A549 (cell line): ENCODE data around the gene ARID5A. TPM values are rescaled to one million over a fixed set of nuclear protein-coding genes. Genes with fewer than 3 reads are reported as not detected.

Experiments used
- ATAC-seq, 2 experiments: fragments of 200-7000 bp in 1 of 2; fragments of >200 bp in 1 of 2; cut with Nextera tagmentation in 1 of 2; cut with Tn5 transposase in 1 of 2; 3 replicates each; pipeline versions ENCODE4 v1.8.0 to v1.9.1; 2018 to 2020; ENCODE audit warnings: mild to moderate bottlenecking in 1 of 2, moderate library complexity in 1 of 2
- CTCF ChIA-PET: fragments of 300-600 bp; sonication (Branson Sonifier 250); formaldehyde crosslinking; extraction: SDS; loops from one replicate; lab custom pipeline; 2021; ENCODE audit warnings: antibody characterized with exemption, inconsistent platforms; lab: Yijun Ruan, JAX
- POLR2A ChIA-PET: fragments of 350-600 bp; formaldehyde crosslinking; extraction: SDS; loops from one replicate; lab custom pipeline; 2021; ENCODE audit warnings: antibody characterized with exemption, inconsistent platforms; lab: Yijun Ruan, JAX
- DNase-seq, 2 experiments: peaks; one replicate each; pipeline versions ENCODE4 v3.0.0 to v3.0.0-alpha.2; 2011 to 2016; ENCODE audit warnings: low read depth in 1 of 2, low spot score in 1 of 2
- FAIRE-seq: peaks from 2 replicates; lab custom pipeline; 2011; peaks lifted over from hg19 to GRCh38; lab: Jason Lieb, UNC
- H3K27ac ChIP-seq, 2 experiments: fragments of >200 bp; sonication (Bioruptor Twin); formaldehyde crosslinking; 3 replicates each; pipeline ENCODE4 v1.5.1; 2016 to 2017
- H3K4me1 ChIP-seq: fragments of >200 bp; sonication (Bioruptor Twin); formaldehyde crosslinking; 3 replicates; pipeline ENCODE4 v1.6.1; 2016
- H3K4me2 ChIP-seq: fragments of >200 bp; sonication (Bioruptor Twin); formaldehyde crosslinking; 3 replicates; pipeline ENCODE4 v1.6.1; 2016
- H3K4me3 ChIP-seq: fragments of >200 bp; sonication (Bioruptor Twin); formaldehyde crosslinking; 3 replicates; pipeline ENCODE4 v1.5.1; 2016
- H3K9me3 ChIP-seq: fragments of >200 bp; sonication (Bioruptor Twin); formaldehyde crosslinking; 3 replicates; pipeline ENCODE4 v1.6.1; 2016
- CBX2 ChIP-seq: fragments of 200-600 bp; sonication (generic); IDR thresholded peaks from 2 replicates; pipeline ENCODE4 v1.6.1; 2016; ENCODE audit warnings: low read depth, mild to moderate bottlenecking, borderline replicate concordance
- ESRRA ChIP-seq: fragments of 150-350 bp; IDR thresholded peaks from 2 replicates; pipeline ENCODE4 v1.6.1; 2014; ENCODE audit warnings: mild to moderate bottlenecking, low read length, borderline replicate concordance
- FOSB ChIP-seq: fragments of 250-450 bp; sonication (Bioruptor Pico); IDR thresholded peaks from 2 replicates; pipeline ENCODE4 v1.5.0; 2020; ENCODE audit warnings: mild to moderate bottlenecking, moderate library complexity
- HDAC2 ChIP-seq: fragments of 200-600 bp; sonication (generic); IDR thresholded peaks from 2 replicates; pipeline ENCODE4 v1.6.1; 2016
- HOXB13 ChIP-seq: fragments of 250-450 bp; sonication (Bioruptor Pico); IDR thresholded peaks from 2 replicates; pipeline ENCODE4 v1.5.0; 2020; ENCODE audit warnings: low read depth, mild to moderate bottlenecking, moderate library complexity
- MAFK ChIP-seq: fragments of 450-650 bp; IDR thresholded peaks from 2 replicates; pipeline ENCODE4 v1.6.1; 2014; ENCODE audit not compliant: partially characterized antibody
- NFE2L2 ChIP-seq: fragments of 150-350 bp; conservative IDR thresholded peaks from 2 replicates; pipeline ENCODE4 v1.6.1; 2014; ENCODE audit warnings: low read length
- NR3C1 ChIP-seq: fragments of >200 bp; sonication (Bioruptor Twin); formaldehyde crosslinking; IDR thresholded peaks from 3 replicates; pipeline ENCODE4 v1.6.1; 2017
- PHF8 ChIP-seq: fragments of 200-600 bp; sonication (generic); IDR thresholded peaks from 2 replicates; pipeline ENCODE4 v1.6.1; 2016; ENCODE audit warnings: low read depth, mild to moderate bottlenecking, antibody characterized with exemption, moderate library complexity, borderline replicate concordance
- POLR2A ChIP-seq: IDR thresholded peaks from 2 replicates; pipeline ENCODE4 v1.6.1; 2012; ENCODE audit warnings: mild to moderate bottlenecking, low read length
- RAD21 ChIP-seq, 2 experiments: fragments of >200 bp in 1 of 2; sonication (Bioruptor Twin) in 1 of 2; formaldehyde crosslinking in 1 of 2; IDR thresholded peaks in 1 of 2; conservative IDR thresholded peaks in 1 of 2; 2 replicates in 1 of 2; 3 replicates in 1 of 2; pipeline ENCODE4 v1.6.1; 2012 to 2018; ENCODE audit warnings: inconsistent platforms in 1 of 2
- RARB ChIP-seq: fragments of 250-450 bp; sonication (Bioruptor Pico); IDR thresholded peaks from 2 replicates; pipeline ENCODE4 v1.8.0; 2021; ENCODE audit warnings: mild to moderate bottlenecking, moderate library complexity
- TP53 ChIP-seq: fragments of 250-450 bp; sonication (Bioruptor Pico); IDR thresholded peaks from 2 replicates; pipeline ENCODE4 v1.5.0; 2021; ENCODE audit warnings: mild to moderate bottlenecking, moderate library complexity
- ZSCAN20 ChIP-seq: fragments of 250-450 bp; sonication (Bioruptor Pico); IDR thresholded peaks from 2 replicates; pipeline ENCODE4 v1.8.0; 2022; ENCODE audit warnings: mild to moderate bottlenecking, moderate library complexity
- WGBS: methylation state at CpG from one replicate; pipeline ENCODE4 v1.1.6; 2017; ENCODE audit errors: missing lambda C conversion rate; 5-methylcytosine and 5-hydroxymethylcytosine counted together
- polyA plus RNA-seq, 4 experiments: library from polyadenylated mRNA; depleted of rRNA in 3 of 4; stranded (reverse); fragments of >200 nt; fragmentation: RNase III in 1 of 4; extraction: RNeasy Plus Mini Kit Qiagen cat#74134 plus additional on column Dnase treatment in 1 of 4; gene quantifications; 2 replicates in 3 of 4; 3 replicates in 1 of 4; pipeline ENCODE4 v1.2.3, GENCODE V29; 2011 to 2017
- TF ChIP-seq, protein P1 (sequence below): fragments of >200 bp; sonication (Bioruptor Twin); formaldehyde crosslinking; IDR thresholded peaks from 3 replicates; pipeline ENCODE4 v1.5.1; 2016
- TF ChIP-seq, protein P2 (sequence below): fragments of 150-350 bp; IDR thresholded peaks from 2 replicates; pipeline ENCODE4 v1.6.1; 2014; ENCODE audit warnings: low read depth, mild to moderate bottlenecking, low read length
- TF ChIP-seq, protein P3 (sequence below): IDR thresholded peaks from 2 replicates; pipeline ENCODE4 v1.6.1; 2012; ENCODE audit warnings: low read depth, borderline replicate concordance
- TF ChIP-seq, protein P4 (sequence below): fragments of 450-650 bp; IDR thresholded peaks from 2 replicates; pipeline ENCODE4 v1.6.1; 2014; ENCODE audit warnings: antibody characterized with exemption

ARID5A gene
- polyA plus RNA-seq, 2 of the 4 experiments (the other 2 are of a cell fraction) = 1.2 to 4.4 TPM

DNA sequence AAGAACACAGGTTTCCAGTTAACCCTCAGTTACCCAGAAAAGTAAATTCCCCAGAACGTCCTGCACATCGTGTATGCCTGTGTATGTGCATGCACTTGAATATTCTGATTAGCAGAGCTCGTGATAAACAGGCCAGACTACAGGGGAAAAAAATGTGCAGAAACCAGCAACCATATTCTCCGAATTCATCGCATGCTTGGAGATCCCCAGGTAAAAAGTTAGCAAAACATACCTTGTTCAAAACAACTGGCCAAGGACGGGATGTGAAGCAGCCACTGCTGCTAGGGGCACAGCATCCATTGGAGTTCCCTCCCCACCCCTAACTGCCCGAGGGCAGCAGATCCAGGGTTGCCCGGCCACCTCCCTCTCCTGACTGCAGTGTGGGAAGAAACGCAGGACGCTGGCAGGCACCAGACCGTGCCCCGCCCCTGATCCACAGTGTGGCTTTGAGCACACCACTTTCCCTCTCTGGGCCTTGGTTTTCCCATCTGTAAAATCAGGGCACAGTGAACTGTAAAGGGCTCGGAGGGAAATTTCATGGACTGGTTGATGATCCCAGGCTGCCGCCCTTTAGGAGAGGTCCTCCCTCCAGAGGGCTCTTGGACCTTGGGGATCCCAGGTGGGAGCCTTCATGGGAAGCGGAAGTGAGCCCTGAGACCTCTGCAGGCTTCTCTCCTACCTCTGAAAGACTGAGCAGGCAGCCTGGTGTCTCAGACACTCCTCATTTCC lies 11.9 kb upstream of the ARID5A start:
- Histone ChIP-seq H3K4me1 (no peaks in the 10 kb centered on the region), H3K4me2 (no peak overlapping the region), H3K4me3 (no peak overlapping the region), H3K9me3 (0 out of 3 replicates have a peak, but pooled peaks cover 3% of the 10 kb centered on the region), H3K27ac (no peak overlapping the region)
- no peak; a peak in 1 of 6 replicates for ATAC-seq
- TF ChIP-seq, protein P1, sequence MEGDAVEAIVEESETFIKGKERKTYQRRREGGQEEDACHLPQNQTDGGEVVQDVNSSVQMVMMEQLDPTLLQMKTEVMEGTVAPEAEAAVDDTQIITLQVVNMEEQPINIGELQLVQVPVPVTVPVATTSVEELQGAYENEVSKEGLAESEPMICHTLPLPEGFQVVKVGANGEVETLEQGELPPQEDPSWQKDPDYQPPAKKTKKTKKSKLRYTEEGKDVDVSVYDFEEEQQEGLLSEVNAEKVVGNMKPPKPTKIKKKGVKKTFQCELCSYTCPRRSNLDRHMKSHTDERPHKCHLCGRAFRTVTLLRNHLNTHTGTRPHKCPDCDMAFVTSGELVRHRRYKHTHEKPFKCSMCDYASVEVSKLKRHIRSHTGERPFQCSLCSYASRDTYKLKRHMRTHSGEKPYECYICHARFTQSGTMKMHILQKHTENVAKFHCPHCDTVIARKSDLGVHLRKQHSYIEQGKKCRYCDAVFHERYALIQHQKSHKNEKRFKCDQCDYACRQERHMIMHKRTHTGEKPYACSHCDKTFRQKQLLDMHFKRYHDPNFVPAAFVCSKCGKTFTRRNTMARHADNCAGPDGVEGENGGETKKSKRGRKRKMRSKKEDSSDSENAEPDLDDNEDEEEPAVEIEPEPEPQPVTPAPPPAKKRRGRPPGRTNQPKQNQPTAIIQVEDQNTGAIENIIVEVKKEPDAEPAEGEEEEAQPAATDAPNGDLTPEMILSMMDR = no peak
- TF ChIP-seq, protein P2, sequence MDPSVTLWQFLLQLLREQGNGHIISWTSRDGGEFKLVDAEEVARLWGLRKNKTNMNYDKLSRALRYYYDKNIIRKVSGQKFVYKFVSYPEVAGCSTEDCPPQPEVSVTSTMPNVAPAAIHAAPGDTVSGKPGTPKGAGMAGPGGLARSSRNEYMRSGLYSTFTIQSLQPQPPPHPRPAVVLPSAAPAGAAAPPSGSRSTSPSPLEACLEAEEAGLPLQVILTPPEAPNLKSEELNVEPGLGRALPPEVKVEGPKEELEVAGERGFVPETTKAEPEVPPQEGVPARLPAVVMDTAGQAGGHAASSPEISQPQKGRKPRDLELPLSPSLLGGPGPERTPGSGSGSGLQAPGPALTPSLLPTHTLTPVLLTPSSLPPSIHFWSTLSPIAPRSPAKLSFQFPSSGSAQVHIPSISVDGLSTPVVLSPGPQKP = no peak
- ChIA-PET POLR2A (no interaction called here), CTCF (interaction anchor here (8.4 kb wide), 1 partner anchor 15 kb away, joined by 63 read pairs; no protein-coding TSS in a partner anchor)
- no peak for DNase-seq
- no peak for FAIRE-seq
- WGBS = 52% methylated on average over 14 of the region's 15 CpGs

DNA sequence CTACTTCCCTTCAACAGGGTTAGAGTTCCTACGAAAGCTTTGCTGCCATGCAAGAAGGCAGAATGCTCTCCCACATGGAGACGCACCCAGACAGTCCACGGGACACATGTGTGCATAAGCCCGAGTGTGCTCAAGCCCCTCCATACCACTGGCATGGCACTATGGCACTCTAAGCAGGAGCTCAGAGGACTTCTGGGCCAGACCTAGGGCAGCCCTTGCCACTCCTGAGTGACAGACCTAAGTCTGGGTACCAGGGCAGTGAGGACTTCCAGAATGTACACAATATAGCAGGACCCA lies 11.4 kb upstream of the ARID5A start:
- ChIA-PET POLR2A (no interaction called here), CTCF (interaction anchor here (0.7 to 8.4 kb wide), 3 partner anchors 15 to 101 kb away, joined by 4 to 63 read pairs (median 7); no protein-coding TSS in a partner anchor)
- TF ChIP-seq PHF8 (no peak), TP53 (CRISPR knock-in tag) (no peak), NFE2L2 (no peak), RAD21 (conservative IDR thresholded peaks at IDR 0.05 in 1 of 2, IDR thresholded peaks at IDR 0.05 in 1 of 2) (no peak), ZSCAN20 (CRISPR knock-in tag) (no peak), RARB (no peak), ESRRA (no peak)
- TF ChIP-seq, protein P3, sequence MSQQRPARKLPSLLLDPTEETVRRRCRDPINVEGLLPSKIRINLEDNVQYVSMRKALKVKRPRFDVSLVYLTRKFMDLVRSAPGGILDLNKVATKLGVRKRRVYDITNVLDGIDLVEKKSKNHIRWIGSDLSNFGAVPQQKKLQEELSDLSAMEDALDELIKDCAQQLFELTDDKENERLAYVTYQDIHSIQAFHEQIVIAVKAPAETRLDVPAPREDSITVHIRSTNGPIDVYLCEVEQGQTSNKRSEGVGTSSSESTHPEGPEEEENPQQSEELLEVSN = no peak
- DNase-seq (no peak), FAIRE-seq (no peak), ATAC-seq (no peak; a peak in 1 of 6 replicates)
- no peak overlapping the region for H3K27ac ChIP-seq
- H3K9me3 ChIP-seq = 0 out of 3 replicates have a peak, but pooled peaks cover 3% of the 10 kb centered on the region
- H3K4me2 ChIP-seq = no peak overlapping the region
- no peak overlapping the region for H3K4me3 ChIP-seq
- no peaks in the 10 kb centered on the region for H3K4me1 ChIP-seq
- 50% methylated on average over 4 of the region's 4 CpGs for WGBS

DNA sequence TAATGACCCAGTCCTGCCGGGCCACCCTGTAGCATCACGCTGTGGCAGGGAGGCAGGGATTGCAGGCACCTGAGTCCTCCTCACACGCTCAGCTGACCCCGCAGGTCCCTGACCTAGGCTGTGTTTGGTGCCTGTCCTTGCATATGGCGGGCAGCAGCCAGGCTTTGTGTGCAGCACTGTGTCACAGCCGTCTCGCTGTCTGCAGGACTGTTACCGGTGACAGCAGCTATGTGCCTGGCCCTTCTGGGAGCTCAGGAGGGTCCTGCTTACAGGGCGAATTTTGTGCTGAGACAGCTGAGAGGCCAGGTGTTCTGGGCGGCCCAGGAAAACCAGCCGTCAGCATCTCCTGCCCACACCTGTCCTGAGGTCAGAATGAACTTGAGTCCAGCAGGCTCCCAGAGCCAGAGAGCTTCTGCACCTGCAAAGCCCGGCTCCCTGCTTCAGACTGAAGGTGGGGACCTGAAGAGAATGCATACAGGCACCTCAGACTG lies 10.4 kb upstream of the ARID5A start:
- 72% methylated on average over 7 of the region's 12 CpGs for WGBS
- Histone ChIP-seq H3K4me3 (no peak overlapping the region), H3K4me2 (no peak overlapping the region), H3K9me3 (no peaks in the 10 kb centered on the region), H3K4me1 (no peaks in the 10 kb centered on the region), H3K27ac (no peak overlapping the region)
- DNase-seq = no peak
- TF ChIP-seq FOSB (CRISPR knock-in tag) (no peak), HOXB13 (CRISPR knock-in tag) (no peak), POLR2A (no peak), MAFK (no peak), NFE2L2 (no peak), NR3C1 (no peak), RARB (no peak), HDAC2 (no peak), CBX2 (no peak)
- TF ChIP-seq, protein P4, sequence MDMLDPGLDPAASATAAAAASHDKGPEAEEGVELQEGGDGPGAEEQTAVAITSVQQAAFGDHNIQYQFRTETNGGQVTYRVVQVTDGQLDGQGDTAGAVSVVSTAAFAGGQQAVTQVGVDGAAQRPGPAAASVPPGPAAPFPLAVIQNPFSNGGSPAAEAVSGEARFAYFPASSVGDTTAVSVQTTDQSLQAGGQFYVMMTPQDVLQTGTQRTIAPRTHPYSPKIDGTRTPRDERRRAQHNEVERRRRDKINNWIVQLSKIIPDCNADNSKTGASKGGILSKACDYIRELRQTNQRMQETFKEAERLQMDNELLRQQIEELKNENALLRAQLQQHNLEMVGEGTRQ = no peak
- TF ChIP-seq, protein P3 = no peak
- ChIA-PET CTCF (interaction anchor here (0.5 to 8.4 kb wide), 6 partner anchors 9 to 119 kb away, joined by 3 to 63 read pairs (median 5); no protein-coding TSS in a partner anchor), POLR2A (no interaction called here)
- no peak for FAIRE-seq
- no peak for ATAC-seq
